A549 (cell line): ENCODE results near the gene ADARB1. TPM values are rescaled to one million over a fixed set of nuclear protein-coding genes. Genes with fewer than 3 reads are reported as not detected.

Source experiments
- ATAC-seq, 2 experiments: fragments of 200-7000 bp in 1 of 2; fragments of >200 bp in 1 of 2; cut with Nextera tagmentation in 1 of 2; cut with Tn5 transposase in 1 of 2; 3 replicates each; pipeline versions ENCODE4 v1.8.0 to v1.9.1; 2018 to 2020; ENCODE audit warnings: mild to moderate bottlenecking in 1 of 2, moderate library complexity in 1 of 2
- CTCF ChIA-PET: fragments of 300-600 bp; sonication (Branson Sonifier 250); formaldehyde crosslinking; extraction: SDS; loops from one replicate; lab custom pipeline; 2021; ENCODE audit warnings: antibody characterized with exemption, inconsistent platforms; lab: Yijun Ruan, JAX
- POLR2A ChIA-PET: fragments of 350-600 bp; formaldehyde crosslinking; extraction: SDS; loops from one replicate; lab custom pipeline; 2021; ENCODE audit warnings: antibody characterized with exemption, inconsistent platforms; lab: Yijun Ruan, JAX
- DNase-seq, 2 experiments: peaks; one replicate each; pipeline versions ENCODE4 v3.0.0 to v3.0.0-alpha.2; 2011 to 2016; ENCODE audit warnings: low read depth in 1 of 2, low spot score in 1 of 2
- FAIRE-seq: peaks from 2 replicates; lab custom pipeline; 2011; peaks lifted over from hg19 to GRCh38; lab: Jason Lieb, UNC
- H3K27ac ChIP-seq, 2 experiments: fragments of >200 bp; sonication (Bioruptor Twin); formaldehyde crosslinking; 3 replicates each; pipeline ENCODE4 v1.5.1; 2016 to 2017
- H3K4me1 ChIP-seq: fragments of >200 bp; sonication (Bioruptor Twin); formaldehyde crosslinking; 3 replicates; pipeline ENCODE4 v1.6.1; 2016
- H3K4me2 ChIP-seq: fragments of >200 bp; sonication (Bioruptor Twin); formaldehyde crosslinking; 3 replicates; pipeline ENCODE4 v1.6.1; 2016
- H3K4me3 ChIP-seq: fragments of >200 bp; sonication (Bioruptor Twin); formaldehyde crosslinking; 3 replicates; pipeline ENCODE4 v1.5.1; 2016
- H3K9me3 ChIP-seq: fragments of >200 bp; sonication (Bioruptor Twin); formaldehyde crosslinking; 3 replicates; pipeline ENCODE4 v1.6.1; 2016
- BHLHE40 ChIP-seq: IDR thresholded peaks from 2 replicates; pipeline ENCODE4 v1.6.1; 2012; ENCODE audit warnings: low read depth, low read length, inconsistent platforms
- CBX2 ChIP-seq: fragments of 200-600 bp; sonication (generic); IDR thresholded peaks from 2 replicates; pipeline ENCODE4 v1.6.1; 2016; ENCODE audit warnings: low read depth, mild to moderate bottlenecking, borderline replicate concordance
- CEBPB ChIP-seq, 2 experiments: fragments of >200 bp in 1 of 2; sonication (Bioruptor Twin) in 1 of 2; formaldehyde crosslinking in 1 of 2; IDR thresholded peaks; 2 replicates each; pipeline ENCODE4 v1.6.1; 2012 to 2016
- CHD2 ChIP-seq: fragments of 150-350 bp; IDR thresholded peaks from 2 replicates; pipeline ENCODE4 v1.6.1; 2014; ENCODE audit warnings: low read length; ENCODE audit not compliant: partially characterized antibody
- CHD4 ChIP-seq: fragments of 200-600 bp; sonication (generic); IDR thresholded peaks from 2 replicates; pipeline ENCODE4 v1.6.1; 2016; ENCODE audit warnings: antibody characterized with exemption, mild to moderate bottlenecking, borderline replicate concordance
- EHF ChIP-seq: fragments of 250-450 bp; sonication (Bioruptor Pico); IDR thresholded peaks from 2 replicates; pipeline ENCODE4 v1.5.0; 2020; ENCODE audit warnings: mild to moderate bottlenecking
- EHMT2 ChIP-seq: fragments of 200-600 bp; sonication (generic); IDR thresholded peaks from 2 replicates; pipeline ENCODE4 v1.6.1; 2016; ENCODE audit warnings: antibody characterized with exemption, low read depth, mild to moderate bottlenecking, moderate library complexity
- ESRRA ChIP-seq: fragments of 150-350 bp; IDR thresholded peaks from 2 replicates; pipeline ENCODE4 v1.6.1; 2014; ENCODE audit warnings: mild to moderate bottlenecking, low read length, borderline replicate concordance
- FOSB ChIP-seq: fragments of 250-450 bp; sonication (Bioruptor Pico); IDR thresholded peaks from 2 replicates; pipeline ENCODE4 v1.5.0; 2020; ENCODE audit warnings: mild to moderate bottlenecking, moderate library complexity
- FOSL2 ChIP-seq, 2 experiments: fragments of 450-650 bp in 1 of 2; fragments of >200 bp in 1 of 2; sonication (Bioruptor Twin) in 1 of 2; formaldehyde crosslinking; IDR thresholded peaks; 2 replicates each; pipeline versions ENCODE4 v1.5.0 to v1.6.1; 2016 to 2020; ENCODE audit warnings: mild to moderate bottlenecking in 1 of 2, moderate library complexity in 1 of 2
- GATA3 ChIP-seq: IDR thresholded peaks from 2 replicates; pipeline ENCODE4 v1.6.1; 2012; ENCODE audit warnings: borderline replicate concordance
- HEYL ChIP-seq: fragments of 250-450 bp; sonication (Bioruptor Pico); IDR thresholded peaks from 2 replicates; pipeline ENCODE4 v1.8.0; 2021; ENCODE audit warnings: mild to moderate bottlenecking, moderate library complexity
- HOXB13 ChIP-seq: fragments of 250-450 bp; sonication (Bioruptor Pico); IDR thresholded peaks from 2 replicates; pipeline ENCODE4 v1.5.0; 2020; ENCODE audit warnings: low read depth, mild to moderate bottlenecking, moderate library complexity
- JUNB ChIP-seq: fragments of >200 bp; sonication (Bioruptor Twin); formaldehyde crosslinking; IDR thresholded peaks from 2 replicates; pipeline ENCODE4 v1.6.1; 2016
- KDM5A ChIP-seq: fragments of 200-600 bp; sonication (generic); IDR thresholded peaks from 2 replicates; pipeline ENCODE4 v1.6.1; 2016; ENCODE audit warnings: antibody characterized with exemption, mild to moderate bottlenecking
- MAFK ChIP-seq: fragments of 450-650 bp; IDR thresholded peaks from 2 replicates; pipeline ENCODE4 v1.6.1; 2014; ENCODE audit not compliant: partially characterized antibody
- MAZ ChIP-seq: fragments of 150-350 bp; IDR thresholded peaks from 2 replicates; pipeline ENCODE4 v1.6.1; 2014; ENCODE audit warnings: antibody characterized with exemption, low read depth, low read length, borderline replicate concordance
- NFE2L2 ChIP-seq: fragments of 150-350 bp; conservative IDR thresholded peaks from 2 replicates; pipeline ENCODE4 v1.6.1; 2014; ENCODE audit warnings: low read length
- NPAS2 ChIP-seq: fragments of 250-450 bp; sonication (Bioruptor Pico); IDR thresholded peaks from 2 replicates; pipeline ENCODE4 v1.8.0; 2022; ENCODE audit warnings: mild to moderate bottlenecking, moderate library complexity, borderline replicate concordance
- POLR2AphosphoS2 ChIP-seq: conservative IDR thresholded peaks from 2 replicates; pipeline ENCODE4 v1.6.1; 2012; ENCODE audit warnings: low read length, improper control_type of control experiment, inconsistent platforms
- RAD21 ChIP-seq, 2 experiments: fragments of >200 bp in 1 of 2; sonication (Bioruptor Twin) in 1 of 2; formaldehyde crosslinking in 1 of 2; IDR thresholded peaks in 1 of 2; conservative IDR thresholded peaks in 1 of 2; 2 replicates in 1 of 2; 3 replicates in 1 of 2; pipeline ENCODE4 v1.6.1; 2012 to 2018; ENCODE audit warnings: inconsistent platforms in 1 of 2
- RFX5 ChIP-seq: fragments of 450-650 bp; IDR thresholded peaks from 2 replicates; pipeline ENCODE4 v1.7.1; 2014; ENCODE audit warnings: antibody characterized with exemption, mild to moderate bottlenecking, moderate library complexity
- RNF2 ChIP-seq: fragments of 200-600 bp; sonication (generic); IDR thresholded peaks from 2 replicates; pipeline ENCODE4 v1.6.1; 2016; ENCODE audit warnings: low read depth, mild to moderate bottlenecking, antibody characterized with exemption, moderate library complexity, borderline replicate concordance
- SMC3 ChIP-seq: fragments of >200 bp; sonication (Bioruptor Twin); formaldehyde crosslinking; IDR thresholded peaks from 3 replicates; pipeline ENCODE4 v1.6.1; 2018; ENCODE audit warnings: inconsistent platforms
- SREBF2 ChIP-seq: fragments of 450-650 bp; IDR thresholded peaks from 2 replicates; pipeline ENCODE4 v1.6.1; 2014; ENCODE audit warnings: mild to moderate bottlenecking, moderate library complexity
- ZC3H11A ChIP-seq: fragments of 450-650 bp; IDR thresholded peaks from 2 replicates; pipeline ENCODE4 v1.6.1; 2014; ENCODE audit warnings: antibody characterized with exemption, mild to moderate bottlenecking
- ZSCAN20 ChIP-seq: fragments of 250-450 bp; sonication (Bioruptor Pico); IDR thresholded peaks from 2 replicates; pipeline ENCODE4 v1.8.0; 2022; ENCODE audit warnings: mild to moderate bottlenecking, moderate library complexity
- WGBS: methylation state at CpG from one replicate; pipeline ENCODE4 v1.1.6; 2017; ENCODE audit errors: missing lambda C conversion rate; 5-methylcytosine and 5-hydroxymethylcytosine counted together
- polyA plus RNA-seq, 4 experiments: library from polyadenylated mRNA; depleted of rRNA in 3 of 4; stranded (reverse); fragments of >200 nt; fragmentation: RNase III in 1 of 4; extraction: RNeasy Plus Mini Kit Qiagen cat#74134 plus additional on column Dnase treatment in 1 of 4; gene quantifications; 2 replicates in 3 of 4; 3 replicates in 1 of 4; pipeline ENCODE4 v1.2.3, GENCODE V29; 2011 to 2017
- TF ChIP-seq, protein P1 (sequence below): fragments of 450-650 bp; IDR thresholded peaks from 2 replicates; pipeline ENCODE4 v1.6.1; 2014; ENCODE audit warnings: antibody characterized with exemption
- TF ChIP-seq, protein P2 (sequence below): fragments of 250-450 bp; sonication (Bioruptor Pico); IDR thresholded peaks from 2 replicates; pipeline ENCODE4 v1.5.0; 2020; ENCODE audit warnings: low read depth, mild to moderate bottlenecking, moderate library complexity
- TF ChIP-seq, protein P3 (sequence below): IDR thresholded peaks from 2 replicates; pipeline ENCODE4 v1.6.1; 2012

Gene ADARB1
- polyA plus RNA-seq, 2 of the 4 experiments (the other 2 are of a cell fraction): 3.2 to 5.7 TPM

DNA sequence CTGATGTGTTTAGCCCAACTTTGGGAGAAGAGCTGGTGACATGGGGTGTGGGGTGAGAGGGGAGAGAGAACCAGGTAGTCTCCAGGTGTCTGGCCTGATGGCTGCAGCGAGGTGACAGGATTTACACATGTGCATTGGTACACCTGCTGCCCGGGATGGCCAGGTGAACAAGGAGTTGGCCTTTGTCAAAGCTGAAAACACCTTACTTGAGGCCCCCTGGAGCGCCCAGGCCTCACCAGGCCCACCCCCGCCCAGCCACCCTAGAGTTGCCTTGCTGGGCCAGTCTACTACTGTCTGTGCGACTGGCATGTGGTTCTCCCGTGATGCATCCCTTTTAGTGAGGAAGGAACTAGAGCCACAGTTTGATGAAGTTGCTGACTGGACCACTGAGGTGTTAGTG, 90.5 kb downstream of the ADARB1 start:
- CTCF ChIA-PET: interaction anchor here (4.5 kb wide), 1 partner anchor 25 kb away, joined by 15 read pairs; no protein-coding TSS in a partner anchor

DNA sequence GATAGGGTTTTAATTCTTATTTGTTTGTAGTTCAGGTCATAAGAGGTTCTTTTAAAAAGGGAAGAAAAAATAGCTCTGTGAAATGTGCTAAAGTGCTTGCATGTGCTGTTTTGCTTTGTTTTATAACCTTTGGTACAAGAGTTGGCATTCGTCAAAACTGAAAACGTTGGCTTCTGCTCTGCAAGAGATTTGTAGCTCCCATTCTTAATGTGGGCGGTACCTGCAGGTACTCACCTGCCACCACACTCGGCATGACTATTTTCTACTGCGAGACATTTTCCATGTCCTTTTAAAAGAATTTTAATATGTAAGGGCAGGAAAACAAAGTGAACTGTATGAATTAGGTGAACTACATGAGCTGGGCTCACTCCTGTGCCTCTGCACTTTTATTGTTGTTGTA, 92.6 kb downstream of the ADARB1 start:
- DNase-seq (no peak), FAIRE-seq (no peak), ATAC-seq (no peak)
- WGBS: 84% methylated on average over 5 of the region's 5 CpGs
- ChIA-PET CTCF (interaction anchor here (1.9 to 2.3 kb wide), 2 partner anchors 30 to 39 kb away, joined by 6 to 7 read pairs; no protein-coding TSS in a partner anchor), POLR2A (no interaction called here)
- no peak overlapping the region for H3K4me2 ChIP-seq
- no peak overlapping the region for H3K4me3 ChIP-seq
- peak overlapping the region in 1 of 2 experiments; percentile 75; a peak in 3 of 6 replicates for H3K27ac ChIP-seq
- no peaks in the 10 kb centered on the region for H3K9me3 ChIP-seq
- TF ChIP-seq, protein P1, sequence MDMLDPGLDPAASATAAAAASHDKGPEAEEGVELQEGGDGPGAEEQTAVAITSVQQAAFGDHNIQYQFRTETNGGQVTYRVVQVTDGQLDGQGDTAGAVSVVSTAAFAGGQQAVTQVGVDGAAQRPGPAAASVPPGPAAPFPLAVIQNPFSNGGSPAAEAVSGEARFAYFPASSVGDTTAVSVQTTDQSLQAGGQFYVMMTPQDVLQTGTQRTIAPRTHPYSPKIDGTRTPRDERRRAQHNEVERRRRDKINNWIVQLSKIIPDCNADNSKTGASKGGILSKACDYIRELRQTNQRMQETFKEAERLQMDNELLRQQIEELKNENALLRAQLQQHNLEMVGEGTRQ: no peak
- TF ChIP-seq HEYL (CRISPR knock-in tag) (no peak), SREBF2 (no peak), ZSCAN20 (CRISPR knock-in tag) (no peak), MAZ (no peak), JUNB (no peak), EHF (CRISPR knock-in tag) (no peak), POLR2AphosphoS2 (no peak), FOSB (CRISPR knock-in tag) (no peak), GATA3 (no peak), RAD21 (conservative IDR thresholded peaks at IDR 0.05 in 1 of 2, IDR thresholded peaks at IDR 0.05 in 1 of 2) (no peak), BHLHE40 (no peak), CBX2 (no peak), HOXB13 (CRISPR knock-in tag) (no peak), CEBPB (IDR thresholded peaks at IDR 0.05) (no peak), CHD2 (no peak), NFE2L2 (no peak)
- TF ChIP-seq, protein P2, sequence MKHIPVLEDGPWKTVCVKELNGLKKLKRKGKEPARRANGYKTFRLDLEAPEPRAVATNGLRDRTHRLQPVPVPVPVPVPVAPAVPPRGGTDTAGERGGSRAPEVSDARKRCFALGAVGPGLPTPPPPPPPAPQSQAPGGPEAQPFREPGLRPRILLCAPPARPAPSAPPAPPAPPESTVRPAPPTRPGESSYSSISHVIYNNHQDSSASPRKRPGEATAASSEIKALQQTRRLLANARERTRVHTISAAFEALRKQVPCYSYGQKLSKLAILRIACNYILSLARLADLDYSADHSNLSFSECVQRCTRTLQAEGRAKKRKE (CRISPR knock-in tag): no peak
- TF ChIP-seq, protein P3, sequence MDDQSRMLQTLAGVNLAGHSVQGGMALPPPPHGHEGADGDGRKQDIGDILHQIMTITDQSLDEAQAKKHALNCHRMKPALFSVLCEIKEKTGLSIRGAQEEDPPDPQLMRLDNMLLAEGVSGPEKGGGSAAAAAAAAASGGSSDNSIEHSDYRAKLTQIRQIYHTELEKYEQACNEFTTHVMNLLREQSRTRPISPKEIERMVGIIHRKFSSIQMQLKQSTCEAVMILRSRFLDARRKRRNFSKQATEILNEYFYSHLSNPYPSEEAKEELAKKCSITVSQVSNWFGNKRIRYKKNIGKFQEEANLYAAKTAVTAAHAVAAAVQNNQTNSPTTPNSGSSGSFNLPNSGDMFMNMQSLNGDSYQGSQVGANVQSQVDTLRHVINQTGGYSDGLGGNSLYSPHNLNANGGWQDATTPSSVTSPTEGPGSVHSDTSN: no peak
- peaks cover 11% of the 10 kb centered on the region for H3K4me1 ChIP-seq

More for the DNA sequence above, 90.5 kb downstream of the ADARB1 start:
- ATAC-seq: no peak
- Histone ChIP-seq H3K4me1 (peaks cover 11% of the 10 kb centered on the region), H3K9me3 (no peaks in the 10 kb centered on the region), H3K4me2 (no peak overlapping the region), H3K27ac (no peak overlapping the region), H3K4me3 (no peak overlapping the region)
- DNase-seq: no peak
- no peak for TF ChIP-seq ZC3H11A
- TF ChIP-seq NPAS2 (CRISPR knock-in tag): no peak
- TF ChIP-seq, protein P2 (CRISPR knock-in tag): no peak
- TF ChIP-seq SREBF2: no peak
- no peak for TF ChIP-seq FOSL2 (IDR thresholded peaks at IDR 0.05)
- no peak for TF ChIP-seq FOSL2 (CRISPR knock-in tag; IDR thresholded peaks at IDR 0.05)
- TF ChIP-seq MAFK: no peak
- no peak for TF ChIP-seq SMC3
- TF ChIP-seq KDM5A: no peak
- no peak for TF ChIP-seq RNF2
- no peak for TF ChIP-seq EHMT2
- no peak for TF ChIP-seq CHD4
- no peak for TF ChIP-seq RFX5
- no peak for TF ChIP-seq MAZ
- TF ChIP-seq ESRRA: no peak
- no peak for TF ChIP-seq NFE2L2
- TF ChIP-seq, protein P3: no peak
- TF ChIP-seq CHD2: no peak
- no peak for TF ChIP-seq RAD21 (conservative IDR thresholded peaks at IDR 0.05 in 1 of 2, IDR thresholded peaks at IDR 0.05 in 1 of 2)
- WGBS: 73% methylated on average over 4 of the region's 6 CpGs
- POLR2A ChIA-PET: no interaction called here
- FAIRE-seq: no peak
